Measurements from ENCODE around the gene EP400.
A peak's percentile ranks its signal among the peaks of the same experiment; 100 is the strongest.

The EP400 gene

DNA sequence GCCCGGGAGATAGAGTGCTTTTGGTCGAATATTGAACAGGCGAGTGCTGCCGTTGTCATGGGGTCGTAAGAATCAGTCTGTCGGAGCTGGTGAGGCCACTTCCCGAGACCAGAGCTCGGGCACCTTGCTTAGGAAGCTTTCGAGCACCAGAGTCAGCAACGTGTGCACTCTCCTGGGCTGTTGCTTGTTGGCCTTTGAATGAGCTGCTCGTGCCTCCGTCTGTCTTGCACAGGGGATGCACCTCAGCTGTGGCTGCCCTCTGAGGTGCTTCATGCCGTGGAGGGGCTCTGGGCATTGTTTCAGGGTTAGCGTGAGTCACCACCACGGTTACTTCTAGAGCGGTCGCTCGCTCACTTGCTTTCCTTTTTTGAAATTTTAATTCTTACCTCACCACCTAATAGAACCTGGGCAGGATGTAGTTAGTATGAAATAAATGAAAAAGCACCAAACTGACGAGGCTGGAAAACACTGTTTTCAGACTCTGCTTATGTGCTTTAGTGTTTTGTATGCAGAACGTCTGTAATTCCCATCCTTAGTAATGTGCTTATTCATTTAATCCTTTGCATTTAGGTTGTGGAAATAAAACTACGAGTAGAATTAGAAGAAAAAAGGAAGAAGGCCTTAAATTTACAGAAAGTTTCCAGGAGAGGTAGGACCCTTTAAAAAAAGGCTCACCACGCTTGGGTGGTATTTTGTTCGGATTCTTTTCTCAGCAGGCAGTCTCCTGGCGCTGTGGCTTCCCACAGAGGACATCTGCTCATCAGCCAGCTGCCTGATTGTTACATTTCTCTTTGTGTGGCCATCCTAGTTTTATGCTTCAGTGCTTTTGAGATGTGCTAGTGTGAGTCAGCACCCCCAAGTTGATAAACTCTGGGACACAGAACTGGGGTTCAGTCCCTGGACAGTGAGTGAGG, 40.6 kb downstream of the EP400 start:
- TF ChIP-seq, protein P1, sequence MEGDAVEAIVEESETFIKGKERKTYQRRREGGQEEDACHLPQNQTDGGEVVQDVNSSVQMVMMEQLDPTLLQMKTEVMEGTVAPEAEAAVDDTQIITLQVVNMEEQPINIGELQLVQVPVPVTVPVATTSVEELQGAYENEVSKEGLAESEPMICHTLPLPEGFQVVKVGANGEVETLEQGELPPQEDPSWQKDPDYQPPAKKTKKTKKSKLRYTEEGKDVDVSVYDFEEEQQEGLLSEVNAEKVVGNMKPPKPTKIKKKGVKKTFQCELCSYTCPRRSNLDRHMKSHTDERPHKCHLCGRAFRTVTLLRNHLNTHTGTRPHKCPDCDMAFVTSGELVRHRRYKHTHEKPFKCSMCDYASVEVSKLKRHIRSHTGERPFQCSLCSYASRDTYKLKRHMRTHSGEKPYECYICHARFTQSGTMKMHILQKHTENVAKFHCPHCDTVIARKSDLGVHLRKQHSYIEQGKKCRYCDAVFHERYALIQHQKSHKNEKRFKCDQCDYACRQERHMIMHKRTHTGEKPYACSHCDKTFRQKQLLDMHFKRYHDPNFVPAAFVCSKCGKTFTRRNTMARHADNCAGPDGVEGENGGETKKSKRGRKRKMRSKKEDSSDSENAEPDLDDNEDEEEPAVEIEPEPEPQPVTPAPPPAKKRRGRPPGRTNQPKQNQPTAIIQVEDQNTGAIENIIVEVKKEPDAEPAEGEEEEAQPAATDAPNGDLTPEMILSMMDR (IDR thresholded peaks at IDR 0.05; ENCODE audit: insufficient read depth, low read depth, low read length, missing control alignments) = no peak
- DNase-seq (ENCODE audit: low read depth) = no peak
- H3K4me3 ChIP-seq (ENCODE audit: low read depth, low read length) = no peak overlapping the region

DNA sequence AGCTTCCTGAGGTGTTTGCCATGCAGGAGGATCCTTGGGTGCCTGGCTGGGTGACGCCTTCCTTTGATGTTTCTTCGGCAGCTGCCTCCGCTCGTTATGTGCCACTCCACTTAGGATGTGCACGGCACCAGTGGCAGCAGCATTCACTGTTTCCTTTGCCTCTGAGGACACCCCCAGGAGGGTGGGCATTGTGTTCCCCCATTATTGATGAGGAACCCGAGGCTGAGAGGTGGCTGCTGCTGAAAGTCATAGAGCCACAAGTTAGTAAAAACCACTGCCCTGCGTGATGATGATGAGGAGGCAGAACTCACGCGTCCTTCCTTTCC, 41.2 kb downstream of the EP400 start:
- TF ChIP-seq, protein P1 (IDR thresholded peaks at IDR 0.05; ENCODE audit: insufficient read depth, low read depth, low read length, missing control alignments) = no peak
- no peak for DNase-seq (ENCODE audit: low read depth)
- no peak overlapping the region for H3K4me3 ChIP-seq (ENCODE audit: low read depth, low read length)

DNA sequence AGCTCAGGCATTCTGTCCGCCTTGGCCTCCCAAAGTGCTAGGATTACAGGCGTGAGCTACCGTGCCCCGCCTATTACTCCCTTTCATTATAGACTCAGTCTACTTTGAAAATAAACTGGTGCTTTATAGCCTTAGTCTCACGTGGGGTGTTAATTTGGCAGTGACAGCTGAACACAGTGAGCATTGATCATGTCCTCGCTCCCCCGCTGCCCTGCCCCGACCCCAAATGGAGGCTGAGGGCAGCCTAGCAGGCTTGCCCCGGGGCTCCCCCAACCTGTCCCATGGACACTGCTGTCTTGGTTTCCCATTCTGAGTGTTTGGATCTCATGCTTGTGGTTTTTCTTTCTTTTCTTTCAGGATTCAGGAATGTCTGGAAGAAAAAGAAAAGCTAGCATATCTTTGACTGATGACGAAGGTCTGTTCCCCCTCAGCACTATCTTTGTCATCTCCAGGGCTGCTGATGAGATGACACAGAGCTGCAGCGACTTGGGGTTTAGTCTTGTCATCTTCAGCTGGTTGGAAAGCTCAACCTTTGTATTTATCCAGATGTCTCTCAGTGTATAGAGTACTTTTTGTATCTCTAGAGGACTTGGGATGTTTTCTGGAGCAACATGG, 42.2 kb downstream of the EP400 start:
- H3K4me3 ChIP-seq (ENCODE audit: low read depth, low read length) = no peak overlapping the region
- TF ChIP-seq, protein P1 (IDR thresholded peaks at IDR 0.05; ENCODE audit: insufficient read depth, low read depth, low read length, missing control alignments) = no peak
- no peak for DNase-seq (ENCODE audit: low read depth)

DNA sequence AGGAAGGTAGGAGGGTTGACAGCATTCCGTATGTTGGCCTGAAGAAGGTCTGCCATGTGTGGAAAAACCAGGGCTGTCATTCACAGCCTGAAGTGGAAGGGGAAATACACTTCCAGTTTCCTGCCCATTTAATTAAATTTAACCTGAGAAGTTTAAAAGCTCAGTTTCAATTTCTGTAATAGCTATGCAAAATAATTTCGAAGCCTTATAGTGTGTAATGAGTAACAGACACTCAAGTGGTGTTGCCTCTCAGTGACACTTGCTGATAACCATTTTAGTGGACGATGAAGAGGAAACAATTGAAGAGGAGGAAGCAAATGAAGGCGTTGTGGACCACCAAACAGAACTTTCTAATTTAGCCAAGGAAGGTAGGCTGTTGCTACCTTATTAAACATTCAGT, 44.8 kb downstream of the EP400 start:
- TF ChIP-seq, protein P1 (IDR thresholded peaks at IDR 0.05; ENCODE audit: insufficient read depth, low read depth, low read length, missing control alignments) = no peak
- DNase-seq (ENCODE audit: low read depth) = peak; percentile 19
- H3K4me3 ChIP-seq (ENCODE audit: low read depth, low read length) = no peak overlapping the region

DNA sequence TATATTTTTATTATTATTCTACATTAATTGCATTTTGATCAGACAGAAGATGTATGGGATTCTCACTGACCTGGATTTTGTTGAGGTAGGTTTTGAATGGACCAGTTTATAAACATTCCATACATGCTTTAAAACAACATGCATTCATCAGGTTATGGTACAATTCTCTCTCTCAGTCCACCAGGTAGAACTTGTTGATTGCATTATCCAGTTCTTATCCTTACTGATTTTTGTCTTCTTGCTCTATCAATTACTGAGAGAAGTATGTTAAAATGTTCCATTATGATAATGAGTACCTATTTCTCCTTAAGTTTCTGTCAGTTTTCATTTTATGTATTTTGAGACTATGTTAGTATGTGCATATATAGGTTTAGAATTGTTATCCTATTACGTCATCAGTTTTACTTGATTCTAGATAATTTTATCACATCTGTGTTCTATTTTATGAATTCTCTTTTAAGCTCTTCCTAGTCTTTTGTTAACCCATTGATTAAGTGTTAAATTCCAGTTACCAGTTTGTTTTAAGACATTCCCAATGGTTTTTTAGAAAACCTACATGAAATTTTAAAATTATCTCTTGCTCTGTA, 50.6 kb downstream of the EP400 start:
- DNase-seq (ENCODE audit: low read depth) = no peak
- H3K4me3 ChIP-seq (ENCODE audit: low read depth, low read length) = no peak overlapping the region
- TF ChIP-seq, protein P1 (IDR thresholded peaks at IDR 0.05; ENCODE audit: insufficient read depth, low read depth, low read length, missing control alignments) = no peak

DNA sequence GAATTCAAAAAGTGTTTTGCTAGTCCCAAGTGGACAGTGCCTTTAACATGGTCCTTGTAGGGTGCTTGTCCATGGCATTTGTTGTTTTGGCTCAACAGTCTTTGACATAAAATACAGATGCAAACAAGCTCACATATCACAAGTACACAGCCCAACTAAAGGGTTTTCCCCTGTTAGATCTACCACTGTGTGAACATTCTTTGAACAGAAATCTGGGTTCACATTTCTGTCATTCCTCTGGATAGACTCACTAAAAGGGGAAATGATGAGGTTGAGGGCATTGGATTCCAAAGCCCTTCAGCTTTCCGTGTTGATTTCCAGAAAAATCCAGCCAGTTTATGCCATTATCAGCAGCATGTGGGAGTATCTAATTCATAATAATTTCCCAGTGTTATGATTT, 54.1 kb downstream of the EP400 start:
- TF ChIP-seq, protein P1 (IDR thresholded peaks at IDR 0.05; ENCODE audit: insufficient read depth, low read depth, low read length, missing control alignments) = no peak
- no peak for DNase-seq (ENCODE audit: low read depth)
- H3K4me3 ChIP-seq (ENCODE audit: low read depth, low read length) = no peak overlapping the region
